HEK293T (cell line): ENCODE data around the gene AHNAK2.

Source experiments
- ARNT ChIP-seq: fragments of 450-650 bp; IDR thresholded peaks from 2 replicates; pipeline ENCODE4 v1.6.1; 2017; ENCODE audit warnings: mild to moderate bottlenecking
- BHLHE40 ChIP-seq: fragments of 450-650 bp; IDR thresholded peaks from 2 replicates; pipeline ENCODE4 v1.6.1; 2016; ENCODE audit warnings: mild to moderate bottlenecking, moderate library complexity, borderline replicate concordance
- ELF4 ChIP-seq: fragments of 450-650 bp; IDR thresholded peaks from 2 replicates; pipeline ENCODE4 v1.6.1; 2017; ENCODE audit warnings: antibody characterized with exemption
- FOXK2 ChIP-seq: fragments of 450-650 bp; IDR thresholded peaks from 2 replicates; pipeline ENCODE4 v1.6.1; 2016; ENCODE audit warnings: mild to moderate bottlenecking
- L3MBTL2 ChIP-seq: fragments of 450-650 bp; conservative IDR thresholded peaks from 2 replicates; pipeline ENCODE4 v1.6.1; 2016; ENCODE audit warnings: mild to moderate bottlenecking
- LEF1 ChIP-seq: fragments of 450-650 bp; IDR thresholded peaks from 2 replicates; pipeline ENCODE4 v1.6.1; 2017; ENCODE audit warnings: mild to moderate bottlenecking, borderline replicate concordance
- NFRKB ChIP-seq: fragments of 450-650 bp; IDR thresholded peaks from 2 replicates; pipeline ENCODE4 v1.6.1; 2016; ENCODE audit warnings: mild to moderate bottlenecking, moderate library complexity
- SP1 ChIP-seq: fragments of 450-650 bp; IDR thresholded peaks from 2 replicates; pipeline ENCODE4 v1.6.1; 2017
- TARDBP ChIP-seq: fragments of 450-650 bp; IDR thresholded peaks from 2 replicates; pipeline ENCODE4 v1.6.1; 2016

- TF ChIP-seq FOXK2 (no peak), BHLHE40 (no peak), LEF1 (no peak), L3MBTL2 (no peak), NFRKB (no peak), TARDBP (no peak), ELF4 (no peak), ARNT (no peak), SP1 (no peak)
Measured at GRCh38 chr14:104966981-104967385, 11.2 kb downstream of the AHNAK2 start.
